HEK293 (cell line): ENCODE measurements around the gene WSCD2.

Experiments
- CTCF ChIA-PET: fragments of 350-600 bp; formaldehyde crosslinking; extraction: SDS; loops from one replicate; lab custom pipeline; 2021; ENCODE audit warnings: antibody characterized with exemption; lab: Yijun Ruan, JAX
- POLR2A ChIA-PET: fragments of 300-600 bp; formaldehyde crosslinking; extraction: SDS; loops from one replicate; lab custom pipeline; 2020; ENCODE audit warnings: antibody characterized with exemption, inconsistent platforms; lab: Yijun Ruan, JAX
- H3K27ac ChIP-seq: fragments of 200-500 bp; sonication (Bioruptor generic); 2 replicates; pipeline ENCODE4 v1.5.1; 2014; ENCODE audit warnings: low read depth, low read length, control low read depth, inconsistent platforms; ENCODE audit errors: extremely low read depth
- H3K36me3 ChIP-seq, 2 experiments: fragments of 200-500 bp in 1 of 2; sonication (Bioruptor generic) in 1 of 2; 1 replicate in 1 of 2; 2 replicates in 1 of 2; pipeline ENCODE4 v1.5.1; 2014 to 2017; ENCODE audit warnings: inconsistent platforms in 2 of 2, low read length in 2 of 2; ENCODE audit not compliant: control insufficient read depth in 2 of 2, insufficient read depth in 1 of 2
- H3K4me1 ChIP-seq: fragments of 200-500 bp; sonication (Bioruptor generic); 2 replicates; pipeline ENCODE4 v1.5.1; 2014; ENCODE audit warnings: mild to moderate bottlenecking, low read length, inconsistent platforms; ENCODE audit not compliant: control insufficient read depth, insufficient read depth
- H3K4me3 ChIP-seq: 2 replicates; pipeline ENCODE4 v1.5.1; 2011; ENCODE audit warnings: low read depth, mild to moderate bottlenecking, control low read depth, low read length, moderate library complexity
- H3K9me3 ChIP-seq: fragments of 200-500 bp; sonication (Bioruptor generic); 2 replicates; pipeline ENCODE4 v1.5.1; 2014; ENCODE audit warnings: low read depth, low read length, inconsistent platforms; ENCODE audit not compliant: control insufficient read depth, insufficient read depth
- KLF17 ChIP-seq: fragments of 450-650 bp; formaldehyde crosslinking; IDR thresholded peaks from 2 replicates; pipeline ENCODE4 v1.5.1; 2016; ENCODE audit warnings: missing biosample characterization, missing genetic modification characterization
- SCRT1 ChIP-seq: fragments of 450-650 bp; formaldehyde crosslinking; IDR thresholded peaks from 2 replicates; pipeline ENCODE4 v1.5.1; 2016; ENCODE audit warnings: missing biosample characterization, missing genetic modification characterization, borderline replicate concordance
- ZNF138 ChIP-seq: fragments of 450-650 bp; formaldehyde crosslinking; IDR thresholded peaks from 2 replicates; pipeline ENCODE4 v1.5.1; 2016; ENCODE audit warnings: missing biosample characterization, missing genetic modification characterization, borderline replicate concordance
- ZNF140 ChIP-seq: fragments of 450-650 bp; formaldehyde crosslinking; IDR thresholded peaks from 2 replicates; pipeline ENCODE4 v1.5.1; 2016; ENCODE audit warnings: missing biosample characterization, missing genetic modification characterization
- ZNF155 ChIP-seq: fragments of 450-650 bp; formaldehyde crosslinking; IDR thresholded peaks from 2 replicates; pipeline ENCODE4 v1.5.1; 2016; ENCODE audit warnings: missing biosample characterization, missing genetic modification characterization
- ZNF239 ChIP-seq: fragments of 450-650 bp; formaldehyde crosslinking; IDR thresholded peaks from 2 replicates; pipeline ENCODE4 v1.5.1; 2016; ENCODE audit warnings: missing biosample characterization, missing genetic modification characterization
- ZNF324 ChIP-seq: fragments of 450-650 bp; formaldehyde crosslinking; IDR thresholded peaks from 2 replicates; pipeline ENCODE4 v1.5.1; 2016; ENCODE audit warnings: missing biosample characterization, missing genetic modification characterization
- ZNF341 ChIP-seq: fragments of 450-650 bp; formaldehyde crosslinking; IDR thresholded peaks from 2 replicates; pipeline ENCODE4; 2016; ENCODE audit warnings: low read depth, missing biosample characterization, missing genetic modification characterization
- ZNF366 ChIP-seq: fragments of 450-650 bp; formaldehyde crosslinking; conservative IDR thresholded peaks from 2 replicates; pipeline ENCODE4 v1.5.1; 2016; ENCODE audit warnings: missing biosample characterization, missing genetic modification characterization
- ZNF37A ChIP-seq: fragments of 450-650 bp; IDR thresholded peaks from 2 replicates; pipeline ENCODE4 v1.5.1; 2018; ENCODE audit warnings: missing biosample characterization, missing genetic modification characterization
- ZNF501 ChIP-seq: fragments of 450-650 bp; formaldehyde crosslinking; IDR thresholded peaks from 2 replicates; pipeline ENCODE4 v1.5.1; 2016; ENCODE audit warnings: missing biosample characterization, missing genetic modification characterization
- ZNF580 ChIP-seq: fragments of 450-650 bp; formaldehyde crosslinking; IDR thresholded peaks from 2 replicates; pipeline ENCODE4 v1.5.1; 2016; ENCODE audit warnings: missing biosample characterization, missing genetic modification characterization
- ZNF621 ChIP-seq: fragments of 450-650 bp; formaldehyde crosslinking; IDR thresholded peaks from 2 replicates; pipeline ENCODE4 v1.5.1; 2017; ENCODE audit warnings: missing biosample characterization, missing genetic modification characterization
- ZNF747 ChIP-seq: fragments of 450-650 bp; formaldehyde crosslinking; IDR thresholded peaks from 2 replicates; pipeline ENCODE4 v1.5.1; 2016; ENCODE audit warnings: missing biosample characterization, missing genetic modification characterization
- ZNF768 ChIP-seq: fragments of 450-650 bp; formaldehyde crosslinking; IDR thresholded peaks from 2 replicates; pipeline ENCODE4 v1.5.1; 2018; ENCODE audit warnings: missing biosample characterization, mild to moderate bottlenecking, missing genetic modification characterization
- ZNF837 ChIP-seq: fragments of 450-650 bp; formaldehyde crosslinking; IDR thresholded peaks from 2 replicates; pipeline ENCODE4 v1.5.1; 2016; ENCODE audit warnings: missing biosample characterization, missing genetic modification characterization
- ZSCAN16 ChIP-seq: fragments of 450-650 bp; formaldehyde crosslinking; IDR thresholded peaks from 2 replicates; pipeline ENCODE4 v1.5.1; 2016; ENCODE audit warnings: missing biosample characterization, missing genetic modification characterization
- TF ChIP-seq, protein P1 (sequence below): fragments of 450-650 bp; formaldehyde crosslinking; IDR thresholded peaks from 2 replicates; pipeline ENCODE4 v1.5.1; 2016; ENCODE audit warnings: missing biosample characterization, missing genetic modification characterization
- TF ChIP-seq, protein P2 (sequence below): fragments of 450-650 bp; formaldehyde crosslinking; IDR thresholded peaks from 2 replicates; pipeline ENCODE4 v1.5.1; 2016; ENCODE audit warnings: missing biosample characterization, missing genetic modification characterization

Gene WSCD2

DNA sequence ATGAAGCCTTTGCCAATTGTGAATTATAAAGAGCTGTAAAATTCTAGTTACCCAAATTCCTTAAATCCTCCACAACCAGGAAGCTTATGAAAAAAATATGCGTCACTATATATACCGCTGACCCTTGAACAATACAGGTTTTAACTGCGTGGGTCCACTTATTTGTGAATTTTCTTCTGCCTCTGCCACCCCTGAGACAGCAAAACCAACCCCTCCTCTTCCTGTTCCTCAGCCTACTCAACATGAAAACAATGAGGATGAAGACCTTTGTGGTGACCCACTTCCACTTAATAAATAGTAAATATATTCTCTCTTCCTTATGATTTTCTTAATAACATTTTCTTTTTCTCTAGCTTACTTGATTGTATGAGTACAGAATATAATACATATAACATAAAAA, 167.9 kb downstream of the WSCD2 start (continued):
- TF ChIP-seq ZNF837 (tag by site-specific recombination): no peak
- TF ChIP-seq SCRT1 (tag by site-specific recombination): no peak
- TF ChIP-seq ZNF138: no peak
- TF ChIP-seq ZNF501 (tag by site-specific recombination): no peak
- TF ChIP-seq ZNF155 (tag by site-specific recombination): no peak
- no peak for TF ChIP-seq KLF17
- no peak for TF ChIP-seq ZNF580
- no peak for TF ChIP-seq ZNF341 (tag by site-specific recombination)
- TF ChIP-seq ZNF37A (tag by site-specific recombination): no peak

GRCh38 chr12:108297424-108297823, 168.3 kb downstream of the WSCD2 start:
- no peak for TF ChIP-seq ZNF138
- TF ChIP-seq ZNF621 (tag by site-specific recombination): no peak
- peak; percentile 54; the same call in 1 of the 2 replicates for TF ChIP-seq ZNF768 (tag by site-specific recombination)
- TF ChIP-seq, all 188 proteins: peak for 1
- CTCF ChIA-PET: no interaction called here
- no peaks in the 10 kb centered on the region for H3K9me3 ChIP-seq
- H3K27ac ChIP-seq: no peak overlapping the region
- no peak overlapping the region for H3K4me3 ChIP-seq
- H3K36me3 ChIP-seq: no peaks in the 10 kb centered on the region
- POLR2A ChIA-PET: no interaction called here
- H3K4me1 ChIP-seq: no peaks in the 10 kb centered on the region

DNA sequence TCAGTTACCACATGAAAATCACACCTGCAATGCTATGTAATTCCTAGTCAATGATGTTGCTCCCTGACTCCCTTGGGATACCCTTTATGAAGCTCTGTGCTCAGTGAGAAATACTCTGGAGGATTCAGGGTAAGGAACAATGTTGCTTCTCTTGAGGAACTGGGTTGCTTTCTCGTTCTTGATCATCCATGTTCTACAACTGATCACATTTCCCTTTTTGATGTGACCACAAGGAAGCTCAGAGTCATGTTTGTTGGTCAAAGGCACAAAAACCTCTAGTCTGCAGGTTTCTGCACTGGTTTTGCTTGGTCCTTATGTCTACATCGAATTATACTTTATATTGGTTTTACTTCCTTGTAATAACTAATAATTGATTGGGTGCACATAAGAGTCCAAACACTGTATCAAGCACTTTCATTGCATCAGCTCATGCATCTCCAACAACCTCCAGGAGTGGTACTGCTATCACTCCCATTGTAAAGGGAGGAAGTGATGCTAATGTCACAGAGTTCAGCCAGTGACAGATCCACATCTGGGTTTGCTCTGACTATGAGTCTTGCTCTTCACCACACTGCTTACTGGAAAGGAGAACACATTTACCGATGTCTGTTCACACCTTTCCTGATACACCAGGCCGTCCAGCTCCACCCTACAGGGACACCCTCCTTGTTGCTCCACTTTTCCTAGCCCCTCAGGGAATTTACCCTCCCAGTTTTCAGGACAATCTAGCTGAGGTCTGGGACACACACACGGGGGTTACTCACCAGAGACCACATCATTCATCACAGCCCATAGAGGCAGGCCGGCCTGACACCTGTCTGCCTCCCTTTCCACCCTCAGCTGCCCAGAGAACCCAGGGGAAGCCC, 169.0 kb downstream of the WSCD2 start:
- Histone ChIP-seq H3K9me3 (no peaks in the 10 kb centered on the region), H3K27ac (no peak overlapping the region), H3K36me3 (no peaks in the 10 kb centered on the region), H3K4me3 (no peak overlapping the region), H3K4me1 (no peaks in the 10 kb centered on the region)
- ChIA-PET CTCF (interaction anchor here (1.2 kb wide), 1 partner anchor 19 kb away, joined by 3 read pairs; no protein-coding TSS in a partner anchor), POLR2A (no interaction called here)
- TF ChIP-seq ZNF747 (tag by site-specific recombination): no peak
- no peak for TF ChIP-seq ZNF155 (tag by site-specific recombination)
- TF ChIP-seq ZNF140 (tag by site-specific recombination): no peak
- no peak for TF ChIP-seq ZNF324 (tag by site-specific recombination)
- TF ChIP-seq, protein P1, sequence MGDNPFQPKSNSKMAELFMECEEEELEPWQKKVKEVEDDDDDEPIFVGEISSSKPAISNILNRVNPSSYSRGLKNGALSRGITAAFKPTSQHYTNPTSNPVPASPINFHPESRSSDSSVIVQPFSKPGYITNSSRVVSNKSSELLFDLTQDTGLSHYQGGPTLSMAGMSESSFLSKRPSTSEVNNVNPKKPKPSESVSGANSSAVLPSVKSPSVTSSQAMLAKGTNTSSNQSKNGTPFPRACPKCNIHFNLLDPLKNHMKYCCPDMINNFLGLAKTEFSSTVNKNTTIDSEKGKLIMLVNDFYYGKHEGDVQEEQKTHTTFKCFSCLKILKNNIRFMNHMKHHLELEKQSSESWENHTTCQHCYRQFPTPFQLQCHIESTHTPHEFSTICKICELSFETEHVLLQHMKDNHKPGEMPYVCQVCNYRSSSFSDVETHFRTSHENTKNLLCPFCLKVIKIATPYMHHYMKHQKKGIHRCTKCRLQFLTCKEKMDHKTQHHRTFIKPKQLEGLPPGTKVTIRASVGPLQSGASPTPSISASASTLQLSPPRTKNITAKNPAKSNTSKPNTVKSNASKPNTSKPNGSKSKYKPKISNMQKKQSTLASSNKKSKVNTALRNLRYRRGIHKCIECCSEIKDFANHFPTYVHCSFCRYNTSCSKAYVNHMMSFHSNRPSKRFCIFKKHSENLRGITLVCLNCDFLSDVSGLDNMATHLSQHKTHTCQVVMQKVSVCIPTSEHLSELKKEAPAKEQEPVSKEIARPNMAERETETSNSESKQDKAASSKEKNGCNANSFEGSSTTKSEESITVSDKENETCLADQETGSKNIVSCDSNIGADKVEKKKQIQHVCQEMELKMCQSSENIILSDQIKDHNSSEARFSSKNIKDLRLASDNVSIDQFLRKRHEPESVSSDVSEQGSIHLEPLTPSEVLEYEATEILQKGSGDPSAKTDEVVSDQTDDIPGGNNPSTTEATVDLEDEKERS (tag by site-specific recombination): no peak

- H3K4me1 ChIP-seq: no peaks in the 10 kb centered on the region
- POLR2A ChIA-PET: no interaction called here
Measured at GRCh38 chr12:108298761-108299275, 169.7 kb downstream of the WSCD2 start.

More at GRCh38 chr12:108298761-108299275, 169.7 kb downstream of the WSCD2 start:
- CTCF ChIA-PET: interaction anchor here (1.2 kb wide), 1 partner anchor 18 kb away, joined by 3 read pairs; no protein-coding TSS in a partner anchor
- Histone ChIP-seq H3K27ac (no peak overlapping the region), H3K4me3 (no peak overlapping the region), H3K9me3 (no peaks in the 10 kb centered on the region), H3K36me3 (no peaks in the 10 kb centered on the region)
- TF ChIP-seq ZNF366 (tag by site-specific recombination) (no peak), ZNF239 (no peak), ZNF768 (tag by site-specific recombination) (no peak), ZSCAN16 (tag by site-specific recombination) (no peak)
- TF ChIP-seq, protein P2, sequence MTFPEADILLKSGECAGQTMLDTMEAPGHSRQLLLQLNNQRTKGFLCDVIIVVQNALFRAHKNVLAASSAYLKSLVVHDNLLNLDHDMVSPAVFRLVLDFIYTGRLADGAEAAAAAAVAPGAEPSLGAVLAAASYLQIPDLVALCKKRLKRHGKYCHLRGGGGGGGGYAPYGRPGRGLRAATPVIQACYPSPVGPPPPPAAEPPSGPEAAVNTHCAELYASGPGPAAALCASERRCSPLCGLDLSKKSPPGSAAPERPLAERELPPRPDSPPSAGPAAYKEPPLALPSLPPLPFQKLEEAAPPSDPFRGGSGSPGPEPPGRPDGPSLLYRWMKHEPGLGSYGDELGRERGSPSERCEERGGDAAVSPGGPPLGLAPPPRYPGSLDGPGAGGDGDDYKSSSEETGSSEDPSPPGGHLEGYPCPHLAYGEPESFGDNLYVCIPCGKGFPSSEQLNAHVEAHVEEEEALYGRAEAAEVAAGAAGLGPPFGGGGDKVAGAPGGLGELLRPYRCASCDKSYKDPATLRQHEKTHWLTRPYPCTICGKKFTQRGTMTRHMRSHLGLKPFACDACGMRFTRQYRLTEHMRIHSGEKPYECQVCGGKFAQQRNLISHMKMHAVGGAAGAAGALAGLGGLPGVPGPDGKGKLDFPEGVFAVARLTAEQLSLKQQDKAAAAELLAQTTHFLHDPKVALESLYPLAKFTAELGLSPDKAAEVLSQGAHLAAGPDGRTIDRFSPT (tag by site-specific recombination): no peak
